Lower lobe of right lung (tissue), 2 donors: ENCODE measurements around the gene SLC48A1. TPM values are rescaled to one million over a fixed set of nuclear protein-coding genes. Genes with fewer than 3 reads are reported as not detected.

Experiments used
- ATAC-seq, 2 donors: fragments of 200-7000 bp; cut with Tn5 transposase; one replicate each; pipeline ENCODE4 v1.9.1; 2020 to 2022; ENCODE audit warnings: mild to moderate bottlenecking in 2 of 2, moderate library complexity in 2 of 2
- DNase-seq: peaks from one replicate; pipeline ENCODE4 v3.0.0-alpha.2; 2020
- H3K27ac ChIP-seq: fragments of 200-600 bp; one replicate; pipeline ENCODE4 v1.8.0; 2022
- H3K27me3 ChIP-seq: fragments of 200-600 bp; one replicate; pipeline ENCODE4 v1.8.0; 2022; ENCODE audit warnings: low read depth
- H3K36me3 ChIP-seq: fragments of 200-600 bp; one replicate; pipeline ENCODE4 v1.8.0; 2022; ENCODE audit warnings: mild to moderate bottlenecking
- H3K4me1 ChIP-seq: fragments of 200-600 bp; one replicate; pipeline ENCODE4 v1.8.0; 2022
- H3K4me3 ChIP-seq: fragments of 200-600 bp; one replicate; pipeline ENCODE4 v1.8.0; 2022; ENCODE audit warnings: mild to moderate bottlenecking
- H3K9me3 ChIP-seq: fragments of 200-600 bp; one replicate; pipeline ENCODE4 v1.8.0; 2022
- CTCF ChIP-seq: fragments of 200-600 bp; IDR thresholded peaks from one replicate; pipeline ENCODE4 v1.8.0; 2022; ENCODE audit warnings: antibody characterized with exemption, mild to moderate bottlenecking
- intact Hi-C: fragments of 100-400 bp; cut with DNase I; formaldehyde crosslinking; loops from one replicate; pipeline ENCODE4 v1.11.0; 2022
- total RNA-seq: library from RNA; stranded (reverse); fragmentation: NEBNext Ultra II Directional; extraction: Animal tissue kit (Norgen Biotek cat#: 25700); gene quantifications from one replicate; pipeline ENCODE4 v1.2.1, GENCODE V29; 2021
- donor health status: DM: no; HTN: yes; CAD: no; lungs with severe emphysema.

SLC48A1 gene
- total RNA-seq, 1 donor from 2014 or later: 39.9 TPM

GRCh38 chr12:47828976-47829482 lies 56.0 kb downstream of the SLC48A1 start:
- intact Hi-C loops: no loop called here
- no peak for TF ChIP-seq CTCF
- ATAC-seq (peak; percentile 81 to 82), DNase-seq (peak; percentile 85)
- H3K27ac ChIP-seq: peak overlapping the region; percentile 97
- no peaks in the 10 kb centered on the region for H3K9me3 ChIP-seq
- H3K36me3 ChIP-seq: no peaks in the 10 kb centered on the region
- no peaks in the 10 kb centered on the region for H3K27me3 ChIP-seq
- H3K4me3 ChIP-seq: peak overlapping the region; percentile 13
- peaks cover 61% of the 10 kb centered on the region for H3K4me1 ChIP-seq

GRCh38 chr12:47829584-47829983 lies 56.5 kb downstream of the SLC48A1 start:
- no peak for TF ChIP-seq CTCF
- H3K4me3 ChIP-seq: no peak overlapping the region
- H3K27ac ChIP-seq: peak overlapping the region; percentile 97
- ATAC-seq (no peak), DNase-seq (no peak)
- H3K36me3 ChIP-seq: no peaks in the 10 kb centered on the region
- H3K9me3 ChIP-seq: no peaks in the 10 kb centered on the region
- peaks cover 61% of the 10 kb centered on the region for H3K4me1 ChIP-seq
- intact Hi-C loops: no loop called here
- H3K27me3 ChIP-seq: no peaks in the 10 kb centered on the region

Other genes with a start within 250 kb of the SLC48A1 start
- 20.2 TPM for gene RPAP3, start 67.2 kb upstream of the SLC48A1 start, total RNA-seq
- gene ENDOU, start 47.7 kb upstream of the SLC48A1 start, total RNA-seq: not detected
- 44.5 TPM for gene RAPGEF3, start 14.4 kb upstream of the SLC48A1 start, total RNA-seq
- 104 TPM for gene HDAC7, start 46.7 kb downstream of the SLC48A1 start, total RNA-seq
- gene VDR, start 131.8 kb downstream of the SLC48A1 start, total RNA-seq: 24.3 TPM
- 39.3 TPM for gene TMEM106C, start 190.4 kb downstream of the SLC48A1 start, total RNA-seq
- not detected for gene COL2A1, start 231.2 kb downstream of the SLC48A1 start, total RNA-seq